ENCODE measurements around the gene AGMO.
"Not testable (repeated sequence)": the region's sequence is repeated elsewhere in the genome, so short reads cannot be mapped to it uniquely, and the experiment has no call there.

The AGMO gene

GRCh38 chr7:15560968-15561367 is 847 bp downstream of the AGMO start:
- no peak for DNase-seq (ENCODE audit: low read depth in 4 of 4, low spot score in 1 of 4)

GRCh38 chr7:15559416-15559928 is 2.3 kb downstream of the AGMO start:
- DNase-seq (ENCODE audit: low read depth in 4 of 4, low spot score in 1 of 4), result no peak

- DNase-seq (ENCODE audit: low read depth in 4 of 4, low spot score in 1 of 4), result no peak
Observed at GRCh38 chr7:15558756-15559155, 3.1 kb downstream of the AGMO start.

DNA sequence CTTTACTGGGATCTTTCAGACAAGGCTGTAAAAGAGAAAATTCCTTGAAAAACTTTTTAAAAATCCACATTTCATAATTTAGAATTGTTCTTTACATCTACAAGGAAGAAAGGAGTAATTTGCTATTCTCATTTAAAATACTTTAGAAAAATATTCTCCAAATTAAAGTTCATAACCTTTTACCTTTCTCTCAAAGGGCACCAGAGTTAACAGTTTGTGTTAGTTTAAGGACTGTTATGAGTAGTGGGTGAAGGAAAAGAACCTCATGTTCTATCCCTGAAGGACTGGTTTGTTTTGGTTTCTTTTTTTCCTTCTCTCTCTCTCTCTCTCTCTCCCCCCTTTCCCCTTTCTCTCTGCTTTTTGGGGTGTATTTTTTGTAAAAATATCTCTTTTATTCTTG is 4.1 kb downstream of the AGMO start:
- no peak for DNase-seq (ENCODE audit: low read depth in 4 of 4, low spot score in 1 of 4)

DNA sequence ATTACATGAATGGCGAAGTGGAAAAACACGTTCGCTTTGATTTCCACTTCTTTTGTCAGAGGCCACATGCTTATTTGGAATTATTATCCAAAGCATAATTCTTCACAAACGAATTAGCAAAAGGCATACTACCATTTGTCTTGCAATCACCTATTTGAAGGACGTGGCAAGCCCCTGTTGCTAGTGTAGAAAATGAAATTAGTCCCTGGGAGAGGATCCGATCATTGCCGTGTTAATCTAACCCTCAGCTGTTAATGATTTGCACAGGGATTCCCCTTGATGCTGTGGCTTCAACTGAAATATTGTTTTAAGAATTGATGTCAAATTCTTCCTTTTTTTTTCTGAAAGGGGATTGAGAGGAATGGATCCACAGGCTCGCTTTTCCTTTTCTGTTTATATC is 4.6 kb downstream of the AGMO start:
- DNase-seq (ENCODE audit: low read depth in 4 of 4, low spot score in 1 of 4), result no peak

DNA sequence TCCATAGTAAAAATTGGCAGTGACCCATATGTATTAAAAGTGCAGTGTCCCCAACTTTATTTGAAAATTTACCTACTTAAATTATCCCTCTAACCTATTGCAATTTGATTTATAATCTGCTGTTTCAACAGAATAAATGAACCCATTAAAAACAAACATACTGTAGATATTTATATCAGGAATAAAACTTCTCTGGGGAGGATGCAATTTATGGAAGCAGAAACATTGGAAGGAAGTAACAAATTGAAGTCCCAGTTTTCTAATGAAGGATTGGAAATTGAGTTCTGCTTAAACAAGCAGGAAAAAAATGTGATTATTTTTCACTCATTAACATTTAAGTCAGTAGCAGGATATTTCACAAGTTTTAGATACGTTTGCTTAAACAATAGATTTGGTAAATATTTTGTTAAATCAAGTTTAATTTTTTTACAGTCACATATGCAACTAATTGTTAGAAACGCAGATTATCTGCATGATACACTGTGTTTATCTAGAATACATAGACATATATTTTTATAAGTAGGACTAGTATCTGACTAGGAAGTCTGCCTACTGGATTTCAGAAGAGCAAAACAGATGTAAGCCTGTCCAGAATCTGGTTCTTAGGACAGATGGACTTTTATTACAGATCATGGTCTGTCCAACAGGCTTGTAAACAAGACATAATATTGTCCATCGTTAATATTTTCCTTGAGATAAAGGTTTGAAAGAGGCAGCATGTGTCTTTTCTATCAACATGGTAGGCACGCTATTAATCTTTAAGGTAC is 5.3 kb downstream of the AGMO start:
- DNase-seq (ENCODE audit: low read depth in 4 of 4, low spot score in 1 of 4), result no peak

DNA sequence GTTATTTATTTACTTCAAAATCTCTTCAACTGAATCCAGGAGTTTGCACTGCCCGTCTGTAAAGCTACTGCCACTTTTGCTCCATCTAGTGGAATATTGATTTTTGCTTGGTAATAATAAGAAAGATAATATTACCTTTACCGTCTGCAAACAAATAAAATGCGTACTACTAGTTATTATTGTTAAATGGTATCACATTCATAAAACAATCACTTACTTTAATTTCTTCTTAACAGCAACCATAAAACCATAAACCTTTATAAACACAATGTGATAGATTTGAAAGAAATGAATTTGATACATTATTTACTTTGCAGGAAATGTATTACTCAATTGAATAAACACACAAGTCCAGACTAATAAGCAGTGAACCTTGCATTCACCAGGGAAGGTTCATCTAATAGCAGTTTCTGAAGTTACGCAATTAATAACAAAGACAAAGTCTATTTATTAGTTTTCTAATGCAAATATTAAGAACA is 6.4 kb downstream of the AGMO start:
- no peak for DNase-seq (ENCODE audit: low read depth in 4 of 4, low spot score in 1 of 4)

DNA sequence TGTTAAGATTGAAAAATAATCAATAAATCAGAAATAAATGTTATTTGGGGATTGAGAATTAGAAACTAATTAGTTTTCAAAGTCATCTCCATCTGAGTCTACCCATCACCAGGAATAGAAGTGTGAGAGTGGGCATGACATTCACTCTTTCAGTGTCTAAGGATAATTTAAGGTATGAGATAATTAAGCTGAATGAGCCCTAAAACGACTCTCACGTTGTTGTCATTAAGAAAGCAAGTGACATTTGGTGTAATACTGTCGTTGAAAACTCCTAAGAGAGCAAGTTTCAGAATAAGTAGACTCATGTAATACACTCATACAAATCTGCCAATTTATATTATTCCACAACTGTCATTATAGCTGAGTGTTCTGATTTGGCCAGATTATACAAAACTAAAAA is 7.1 kb downstream of the AGMO start:
- DNase-seq (ENCODE audit: low read depth in 4 of 4, low spot score in 1 of 4), result no peak

GRCh38 chr7:15554081-15554480 is 7.7 kb downstream of the AGMO start:
- no peak for DNase-seq (ENCODE audit: low read depth in 4 of 4, low spot score in 1 of 4)

DNA sequence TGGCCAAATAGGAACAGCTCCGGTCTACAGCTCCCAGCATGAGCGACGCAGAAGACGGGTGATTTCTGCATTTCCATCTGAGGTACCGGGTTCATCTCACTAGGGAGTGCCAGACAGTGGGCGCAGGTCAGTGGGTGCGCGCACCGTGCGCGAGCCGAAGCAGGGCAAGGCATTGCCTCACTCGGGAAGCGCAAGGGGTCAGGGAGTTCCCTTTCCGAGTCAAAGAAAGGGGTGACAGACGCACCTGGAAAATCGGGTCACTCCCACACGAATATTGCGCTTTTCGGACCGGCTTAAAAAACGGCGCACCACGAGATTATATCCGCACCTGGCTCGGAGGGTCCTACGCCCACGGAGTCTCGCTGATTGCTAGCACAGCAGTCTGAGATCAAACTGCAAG is 14.5 kb downstream of the AGMO start:
- DNase-seq (ENCODE audit: low read depth in 4 of 4, low spot score in 1 of 4), result not testable (repeated sequence)

- DNase-seq (ENCODE audit: low read depth in 4 of 4, low spot score in 1 of 4), result no peak
Observed at GRCh38 chr7:15546272-15546792, 15.5 kb downstream of the AGMO start.

GRCh38 chr7:15544050-15544449 is 17.8 kb downstream of the AGMO start:
- no peak for DNase-seq (ENCODE audit: low read depth in 4 of 4, low spot score in 1 of 4)

- DNase-seq (ENCODE audit: low read depth in 4 of 4, low spot score in 1 of 4), result no peak
Observed at GRCh38 chr7:15543256-15543655, 18.6 kb downstream of the AGMO start.

DNA sequence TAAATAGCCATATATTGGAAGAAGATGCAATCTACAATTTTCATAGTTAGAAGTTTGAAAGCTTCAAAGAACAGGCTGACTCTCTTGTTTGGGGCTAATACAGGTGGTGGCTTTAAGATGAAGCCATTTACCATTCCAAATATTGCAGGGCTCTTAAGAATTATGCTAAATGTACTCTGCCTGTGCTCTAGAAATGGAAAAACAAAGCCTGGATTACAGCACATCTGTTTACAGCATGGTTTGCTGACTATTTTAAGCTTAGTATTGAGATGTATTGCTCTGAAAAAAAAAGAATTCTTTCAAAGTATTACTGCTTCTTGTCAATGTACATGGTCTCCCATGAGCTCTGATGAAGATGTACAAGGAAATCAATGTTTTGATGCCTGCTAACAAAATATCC is 34.2 kb downstream of the AGMO start:
- no peak for DNase-seq (ENCODE audit: low read depth in 4 of 4, low spot score in 1 of 4)

GRCh38 chr7:15525652-15526263 is 36.1 kb downstream of the AGMO start:
- DNase-seq (ENCODE audit: low read depth in 4 of 4, low spot score in 1 of 4), result no peak

DNA sequence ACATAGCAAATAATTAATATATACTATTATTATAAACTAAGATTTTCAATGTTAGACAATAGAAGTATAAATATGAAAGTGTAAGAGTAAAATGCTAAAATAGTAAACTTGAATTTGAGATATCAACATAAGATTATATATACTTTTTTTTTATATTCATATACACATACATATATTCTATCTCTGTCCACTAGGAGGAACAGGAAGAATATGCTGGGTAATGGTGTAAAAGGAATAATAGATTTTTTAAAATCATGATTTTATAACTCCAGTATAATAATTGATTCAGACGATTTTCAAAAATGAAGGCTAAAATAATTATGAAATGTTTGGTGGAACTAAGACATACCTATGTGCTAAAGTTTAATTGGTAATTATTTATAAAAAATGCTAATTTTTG is 37.7 kb downstream of the AGMO start:
- DNase-seq (ENCODE audit: low read depth in 4 of 4, low spot score in 1 of 4), result no peak

DNA sequence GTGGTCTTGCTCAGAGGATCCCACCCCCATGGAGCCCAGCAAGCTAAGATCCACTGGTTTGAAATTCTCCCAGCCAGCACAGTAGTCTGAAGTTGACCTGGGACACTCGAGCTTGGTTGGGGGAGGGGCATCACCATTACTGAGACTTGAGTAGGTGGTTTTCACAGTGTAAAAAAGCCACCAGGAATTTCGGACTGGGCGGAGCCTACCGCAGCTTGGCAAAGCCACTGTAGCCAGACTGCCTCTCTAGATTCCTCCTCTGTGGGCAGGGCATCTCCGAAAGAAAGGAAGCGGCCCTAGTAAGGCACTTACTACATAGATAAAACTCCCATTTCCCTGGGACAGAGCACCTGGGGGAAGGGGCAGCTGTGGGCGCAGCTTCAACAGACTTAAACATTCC is 44.0 kb downstream of the AGMO start:
- DNase-seq (ENCODE audit: low read depth in 4 of 4, low spot score in 1 of 4), result not testable (repeated sequence)

DNA sequence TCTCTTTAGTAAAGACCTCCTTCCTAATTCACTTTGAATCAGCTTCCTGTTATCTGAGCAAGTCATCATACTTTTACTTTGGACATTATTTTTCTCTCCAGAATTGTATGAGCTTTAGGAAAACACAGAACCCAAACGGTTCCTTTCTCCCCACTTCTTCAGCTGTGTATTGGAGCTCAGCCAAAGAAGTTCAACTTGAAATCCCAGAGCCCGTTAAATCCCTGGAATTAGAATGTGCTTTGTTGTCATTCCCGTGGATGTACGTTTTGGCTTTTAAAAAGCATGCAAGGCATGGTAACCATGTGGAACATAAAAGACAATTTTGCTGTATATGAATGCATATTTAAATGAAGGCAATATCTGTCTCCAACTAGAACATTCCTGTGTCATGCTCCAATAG is 46.6 kb downstream of the AGMO start:
- no peak for DNase-seq (ENCODE audit: low read depth in 4 of 4, low spot score in 1 of 4)

DNA sequence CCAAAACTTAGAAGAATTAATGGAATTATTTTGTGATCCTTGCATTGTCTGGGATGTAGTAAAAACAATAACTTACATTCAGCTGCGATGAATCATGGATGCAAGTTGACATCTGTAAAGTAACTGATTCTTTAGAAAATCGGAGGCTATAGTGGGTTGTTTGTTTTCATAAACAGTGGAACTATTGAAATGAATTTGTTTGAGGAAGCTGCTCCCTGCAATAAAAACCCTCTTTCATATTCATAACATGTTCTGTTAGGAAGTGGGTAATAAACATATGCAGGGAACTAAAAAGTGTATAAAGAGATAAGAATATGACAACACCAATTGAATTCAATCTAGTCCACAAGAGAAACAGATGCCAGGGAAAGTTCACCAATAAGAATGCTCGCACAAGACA is 53.6 kb downstream of the AGMO start:
- DNase-seq (ENCODE audit: low read depth in 4 of 4, low spot score in 1 of 4), result no peak

DNA sequence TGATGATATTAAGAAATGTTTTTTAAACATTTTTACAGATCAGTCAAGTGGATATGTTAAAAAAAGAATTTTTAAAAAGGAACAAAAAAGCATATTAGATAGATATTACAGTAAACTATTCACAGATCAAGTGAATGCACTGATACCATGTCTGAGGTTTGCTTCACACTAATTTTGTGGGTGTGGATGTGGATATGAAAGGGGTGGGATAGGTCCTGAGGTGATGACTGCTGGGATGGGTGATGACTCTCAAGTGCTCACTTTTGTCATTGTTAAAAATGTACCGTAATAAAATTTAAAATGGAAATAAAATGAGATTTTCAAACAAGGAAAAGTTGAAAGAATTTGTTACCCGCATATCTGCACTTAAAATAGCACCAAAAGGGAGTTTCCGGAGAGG is 54.1 kb downstream of the AGMO start:
- no peak for DNase-seq (ENCODE audit: low read depth in 4 of 4, low spot score in 1 of 4)

GRCh38 chr7:15507171-15507570 is 54.6 kb downstream of the AGMO start:
- DNase-seq (ENCODE audit: low read depth in 4 of 4, low spot score in 1 of 4), result no peak

DNA sequence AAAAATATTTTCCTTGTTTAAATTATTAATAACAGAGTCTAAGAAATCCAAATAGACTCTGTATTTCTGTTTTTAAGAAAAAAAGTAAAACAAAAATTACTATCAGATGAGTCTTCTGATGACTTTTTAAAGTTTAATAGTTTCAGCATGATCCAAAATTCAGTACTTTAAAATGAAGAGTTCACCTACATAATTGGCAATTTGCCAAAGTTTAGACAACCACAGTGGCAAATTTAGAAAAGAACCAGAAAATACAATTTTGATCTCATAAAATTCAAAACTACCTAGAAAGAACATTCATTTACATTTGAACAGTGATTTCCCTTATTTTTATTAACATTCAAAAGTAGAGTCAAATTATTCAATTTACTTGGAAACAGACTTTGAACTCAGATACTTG is 56.1 kb downstream of the AGMO start:
- DNase-seq (ENCODE audit: low read depth in 4 of 4, low spot score in 1 of 4), result no peak

Data from stimulated activated CD4-positive, alpha-beta T cell treated with anti-CD3 and anti-CD28 coated beads, Interleukin-1b, Interleukin-23, amount 100 ng/mL, for 24 hours (primary cell).